Fibroblast of the aortic adventitia (primary cell): ENCODE data around the gene TBC1D13. TPM values are rescaled to one million over a fixed set of nuclear protein-coding genes. Genes with fewer than 3 reads are reported as not detected.

Source experiments
- DNase-seq: peaks from one replicate; pipeline ENCODE4 v3.0.0-alpha.2; 2010; ENCODE audit warnings: low read depth
- H3K4me3 ChIP-seq: 2 replicates; pipeline ENCODE4 v1.5.1; 2011; ENCODE audit warnings: low read depth, mild to moderate bottlenecking, control low read depth, low read length, moderate library complexity
- total RNA-seq: library from RNA; depleted of rRNA; stranded (reverse); fragments of >200 nt; gene quantifications from 2 replicates; pipeline ENCODE4 v1.2.3, GENCODE V29; 2012; ENCODE audit warnings: low replicate concordance
- TF ChIP-seq, protein P1 (sequence below): IDR thresholded peaks from 2 replicates; pipeline ENCODE4 v1.5.1; 2011; ENCODE audit warnings: mild to moderate bottlenecking, low read length, control low read depth, inconsistent platforms; ENCODE audit not compliant: insufficient read depth

The TBC1D13 gene
- total RNA-seq, 1 donor, result 24.2 TPM

DNA sequence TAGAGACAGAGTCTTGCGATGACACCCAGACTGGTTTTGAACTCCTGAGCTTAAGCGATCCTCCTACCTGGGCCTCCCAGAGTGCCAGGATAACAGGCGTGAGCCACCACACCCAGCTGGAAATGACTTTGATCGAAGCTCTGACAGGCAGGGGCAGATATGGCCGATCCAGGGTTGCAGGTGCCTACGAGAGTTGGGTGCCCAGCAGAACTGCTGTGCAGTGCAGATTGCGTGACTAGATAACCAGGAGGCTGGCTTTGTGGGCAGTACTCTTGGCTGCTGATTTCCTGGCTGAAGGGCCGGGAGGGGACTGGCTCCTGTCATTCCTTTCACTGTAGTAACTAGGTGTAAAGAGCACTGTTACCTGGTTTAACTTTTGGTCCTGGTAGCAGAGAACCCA is 11.8 kb downstream of the TBC1D13 start:
- TF ChIP-seq, protein P1, sequence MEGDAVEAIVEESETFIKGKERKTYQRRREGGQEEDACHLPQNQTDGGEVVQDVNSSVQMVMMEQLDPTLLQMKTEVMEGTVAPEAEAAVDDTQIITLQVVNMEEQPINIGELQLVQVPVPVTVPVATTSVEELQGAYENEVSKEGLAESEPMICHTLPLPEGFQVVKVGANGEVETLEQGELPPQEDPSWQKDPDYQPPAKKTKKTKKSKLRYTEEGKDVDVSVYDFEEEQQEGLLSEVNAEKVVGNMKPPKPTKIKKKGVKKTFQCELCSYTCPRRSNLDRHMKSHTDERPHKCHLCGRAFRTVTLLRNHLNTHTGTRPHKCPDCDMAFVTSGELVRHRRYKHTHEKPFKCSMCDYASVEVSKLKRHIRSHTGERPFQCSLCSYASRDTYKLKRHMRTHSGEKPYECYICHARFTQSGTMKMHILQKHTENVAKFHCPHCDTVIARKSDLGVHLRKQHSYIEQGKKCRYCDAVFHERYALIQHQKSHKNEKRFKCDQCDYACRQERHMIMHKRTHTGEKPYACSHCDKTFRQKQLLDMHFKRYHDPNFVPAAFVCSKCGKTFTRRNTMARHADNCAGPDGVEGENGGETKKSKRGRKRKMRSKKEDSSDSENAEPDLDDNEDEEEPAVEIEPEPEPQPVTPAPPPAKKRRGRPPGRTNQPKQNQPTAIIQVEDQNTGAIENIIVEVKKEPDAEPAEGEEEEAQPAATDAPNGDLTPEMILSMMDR, result no peak

DNA sequence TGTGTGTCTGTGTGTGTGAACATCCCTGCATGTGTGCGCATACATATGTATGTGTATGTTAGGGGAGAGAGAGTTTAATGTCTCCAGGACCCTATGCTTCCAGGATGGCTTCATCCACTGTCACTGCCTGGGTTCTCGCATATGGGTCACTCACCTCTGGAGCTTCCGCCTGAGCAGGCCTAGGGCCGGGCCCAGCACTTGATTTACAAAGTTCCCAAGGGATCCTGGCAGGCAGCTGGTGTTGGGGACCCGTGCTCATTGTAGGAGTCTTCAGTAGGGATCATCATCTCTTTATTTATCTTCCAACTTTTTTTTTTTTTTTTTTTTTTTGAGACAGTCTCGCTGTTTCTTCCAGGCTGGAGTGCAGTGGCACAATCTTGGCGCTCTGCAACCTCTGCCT is 13.0 kb downstream of the TBC1D13 start:
- TF ChIP-seq, protein P1, result no peak
- DNase-seq, result no peak

More for the DNA sequence above, 11.8 kb downstream of the TBC1D13 start:
- no peak for DNase-seq
- H3K4me3 ChIP-seq, result no peak overlapping the region

DNA sequence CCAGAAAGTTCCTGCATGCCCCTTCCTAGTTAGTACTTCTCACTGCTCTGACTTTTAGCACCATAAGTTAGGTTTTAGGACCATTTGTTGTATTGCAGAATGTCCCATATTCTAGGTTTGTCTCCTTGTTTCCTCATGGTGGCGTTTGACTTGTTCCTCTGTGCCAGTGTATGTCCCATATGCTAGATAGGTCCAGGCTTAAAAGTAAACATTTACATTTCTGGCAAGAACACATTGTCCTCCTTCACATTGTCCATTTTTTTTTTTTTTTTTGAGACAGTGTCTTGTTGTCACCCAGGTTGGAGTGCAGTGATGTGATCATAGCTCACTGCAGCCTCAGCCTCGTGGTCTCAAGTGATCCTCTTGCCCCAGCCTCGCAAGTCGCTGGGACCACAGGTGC is 15.4 kb downstream of the TBC1D13 start:
- DNase-seq, result no peak
- TF ChIP-seq, protein P1, result no peak
- no peak overlapping the region for H3K4me3 ChIP-seq

More for the DNA sequence above, 13.0 kb downstream of the TBC1D13 start:
- no peak overlapping the region for H3K4me3 ChIP-seq

DNA sequence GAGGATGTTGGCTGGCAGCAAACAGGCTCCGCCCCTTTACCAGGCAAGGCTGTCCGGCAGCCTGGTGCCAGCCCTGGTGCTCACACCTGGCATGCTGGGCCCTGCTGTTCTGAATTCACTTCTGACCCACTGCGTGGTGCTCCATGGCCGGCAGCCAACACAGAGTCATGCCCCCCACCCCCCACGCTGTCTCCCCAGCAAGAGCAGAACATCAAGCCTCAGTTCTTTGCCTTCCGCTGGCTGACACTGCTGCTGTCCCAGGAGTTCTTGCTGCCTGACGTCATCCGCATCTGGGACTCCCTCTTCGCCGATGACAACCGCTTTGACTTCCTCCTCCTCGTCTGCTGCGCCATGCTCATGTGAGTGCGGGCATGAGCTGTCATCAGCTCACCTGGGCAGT is 18.6 kb downstream of the TBC1D13 start:
- TF ChIP-seq, protein P1, result no peak
- H3K4me3 ChIP-seq, result no peak overlapping the region
- no peak for DNase-seq

DNA sequence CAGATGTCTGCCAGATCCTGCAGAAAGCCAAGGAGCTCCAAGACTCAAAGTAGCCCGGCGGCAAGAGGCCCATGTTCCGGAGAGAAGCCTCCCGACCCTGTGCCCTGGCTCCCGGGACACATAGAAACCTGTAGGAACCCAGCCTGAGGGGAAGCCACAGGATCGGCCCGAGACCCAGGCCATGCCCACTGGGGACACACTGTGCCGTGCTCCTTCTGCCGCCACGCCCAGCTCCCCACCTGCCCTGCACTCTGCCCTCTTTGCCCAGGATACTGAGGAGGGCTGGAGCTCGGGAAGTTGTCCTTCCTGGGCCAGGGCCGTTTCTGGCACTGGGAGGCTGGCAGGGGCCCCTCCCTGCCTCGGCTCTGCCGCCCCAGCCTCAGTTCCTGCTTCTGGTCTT is 20.8 kb downstream of the TBC1D13 start:
- no peak overlapping the region for H3K4me3 ChIP-seq
- TF ChIP-seq, protein P1, result no peak
- no peak for DNase-seq

DNA sequence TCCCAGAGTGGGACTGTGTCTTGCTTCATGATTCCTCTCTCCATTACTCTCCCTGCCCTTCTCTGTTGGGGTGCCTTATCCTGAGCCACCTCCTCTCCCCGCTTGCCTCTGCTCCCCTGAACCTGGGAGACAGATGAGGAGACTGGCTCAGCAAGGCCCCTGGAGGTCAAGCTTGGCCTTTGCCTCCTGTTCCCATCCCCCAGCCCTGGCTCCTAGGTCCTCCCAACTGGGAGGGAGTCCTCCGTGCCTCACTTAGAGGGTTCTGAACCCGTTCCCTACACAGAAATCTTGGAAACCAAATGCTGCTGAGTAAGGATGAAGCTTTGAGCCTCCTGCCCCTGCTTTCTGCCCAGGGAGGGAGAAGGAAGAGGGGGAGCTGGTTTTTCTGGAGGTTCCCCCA is 21.5 kb downstream of the TBC1D13 start:
- TF ChIP-seq, protein P1, result no peak
- no peak for DNase-seq
- no peak overlapping the region for H3K4me3 ChIP-seq

DNA sequence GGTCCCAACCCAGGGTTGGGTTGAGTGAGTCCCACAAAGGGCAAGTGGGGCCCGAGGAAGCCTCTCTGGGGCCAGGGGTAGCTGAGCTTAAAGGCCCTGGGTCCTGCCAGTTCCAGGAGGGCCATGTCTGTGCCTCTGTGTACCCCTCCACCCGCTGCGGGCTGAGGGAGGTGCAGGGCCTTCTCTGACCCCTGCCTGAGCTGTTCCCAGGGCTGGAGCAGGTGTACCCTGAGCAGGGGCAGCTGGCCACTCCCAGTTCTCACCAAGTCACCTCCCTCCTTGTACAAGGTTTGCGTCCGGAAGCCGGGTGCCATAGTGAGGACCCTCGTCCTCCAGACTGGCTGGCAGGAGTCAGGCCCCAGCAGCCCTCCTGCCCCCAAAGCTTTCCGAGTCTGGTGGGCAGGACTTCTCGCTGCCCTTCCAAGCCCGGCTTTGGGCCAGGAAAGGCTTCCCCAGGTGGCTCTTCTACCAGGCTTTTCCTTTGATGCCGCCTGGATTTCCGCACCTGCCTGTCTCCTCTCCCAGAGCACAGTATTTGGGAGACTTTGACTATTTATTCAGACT is 22.1 kb downstream of the TBC1D13 start:
- no peak overlapping the region for H3K4me3 ChIP-seq
- DNase-seq, result no peak
- TF ChIP-seq, protein P1, result no peak
